CD4-positive, alpha-beta T cell treated with Interferon gamma for 1 hour (primary cell): ENCODE measurements around the gene DCDC2C.

ENCODE experiments used
- DNase-seq: peaks from one replicate; pipeline ENCODE4 v3.0.0-alpha.2; 2020

Gene DCDC2C

DNA sequence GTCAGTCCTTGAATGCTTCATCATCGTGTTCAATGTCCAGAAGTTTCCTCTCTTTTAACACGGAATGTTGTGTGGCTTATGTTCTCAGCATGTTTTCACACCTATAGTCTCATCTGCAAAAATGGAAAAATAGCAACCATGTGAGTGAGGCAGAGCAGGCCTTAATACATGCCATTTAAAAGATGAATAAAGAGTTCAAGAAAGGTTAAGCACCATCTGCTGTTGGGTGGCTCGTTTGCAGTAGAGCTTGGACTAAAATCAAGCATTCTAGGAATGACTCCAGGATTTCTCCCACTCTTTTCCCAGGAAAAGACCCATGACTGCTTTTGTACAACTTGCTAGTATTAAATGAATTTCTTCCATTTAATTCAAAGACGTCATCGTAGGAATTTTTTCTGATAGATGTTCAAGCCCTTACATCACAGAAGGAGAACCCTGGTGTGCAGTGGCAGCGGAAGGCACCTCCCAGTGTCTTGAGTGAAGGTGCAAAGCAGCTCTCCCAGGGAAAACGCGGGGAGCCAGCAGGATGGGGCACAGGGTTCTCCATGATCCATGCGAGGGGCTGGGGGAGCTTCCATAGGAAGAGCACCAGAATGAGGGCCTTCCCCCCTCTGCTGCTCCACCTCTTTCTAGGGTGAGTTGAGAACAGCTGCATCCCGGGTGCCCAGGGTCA lies 9.6 kb downstream of the DCDC2C start:
- no peak for DNase-seq

DNA sequence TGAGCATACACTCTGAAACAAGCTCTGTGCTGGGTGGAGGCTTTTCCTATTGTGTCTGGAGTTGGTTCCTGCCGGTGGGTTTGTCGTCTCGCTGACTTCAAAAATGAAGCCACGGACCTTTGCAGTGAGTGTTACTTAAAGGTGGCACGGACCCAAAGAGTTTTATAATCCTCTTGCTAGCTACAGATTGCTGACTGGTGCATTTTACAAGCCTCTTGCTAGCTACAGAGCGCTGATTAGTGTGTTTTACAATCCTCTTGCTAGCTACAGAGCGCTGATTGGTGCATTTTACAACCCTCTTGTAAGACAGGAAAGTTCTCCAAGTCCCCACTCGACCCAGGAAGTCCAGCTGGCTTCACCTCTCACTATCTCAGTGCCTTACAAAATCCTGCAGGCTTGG lies 15.3 kb downstream of the DCDC2C start:
- no peak for DNase-seq

DNA sequence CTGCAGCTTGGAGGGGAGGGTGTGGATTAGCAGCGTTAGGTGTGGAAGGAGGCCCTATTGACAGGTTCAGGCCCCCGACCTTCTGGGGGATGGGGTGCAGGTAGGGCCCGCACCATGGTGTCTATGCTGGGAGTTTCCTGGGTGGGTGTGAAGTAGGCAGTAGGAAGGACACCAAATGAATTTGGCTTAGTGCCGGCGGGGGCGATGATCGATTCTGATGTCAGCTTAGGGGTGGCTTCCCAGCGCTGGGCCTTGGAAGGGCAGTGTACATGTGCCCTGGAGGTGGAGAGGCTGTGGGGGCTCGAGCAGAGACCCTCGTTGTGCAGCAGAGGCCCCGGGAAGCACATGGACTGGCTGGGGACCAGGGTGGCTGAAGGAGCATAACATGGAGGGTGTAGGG lies 21.6 kb downstream of the DCDC2C start:
- DNase-seq: no peak

DNA sequence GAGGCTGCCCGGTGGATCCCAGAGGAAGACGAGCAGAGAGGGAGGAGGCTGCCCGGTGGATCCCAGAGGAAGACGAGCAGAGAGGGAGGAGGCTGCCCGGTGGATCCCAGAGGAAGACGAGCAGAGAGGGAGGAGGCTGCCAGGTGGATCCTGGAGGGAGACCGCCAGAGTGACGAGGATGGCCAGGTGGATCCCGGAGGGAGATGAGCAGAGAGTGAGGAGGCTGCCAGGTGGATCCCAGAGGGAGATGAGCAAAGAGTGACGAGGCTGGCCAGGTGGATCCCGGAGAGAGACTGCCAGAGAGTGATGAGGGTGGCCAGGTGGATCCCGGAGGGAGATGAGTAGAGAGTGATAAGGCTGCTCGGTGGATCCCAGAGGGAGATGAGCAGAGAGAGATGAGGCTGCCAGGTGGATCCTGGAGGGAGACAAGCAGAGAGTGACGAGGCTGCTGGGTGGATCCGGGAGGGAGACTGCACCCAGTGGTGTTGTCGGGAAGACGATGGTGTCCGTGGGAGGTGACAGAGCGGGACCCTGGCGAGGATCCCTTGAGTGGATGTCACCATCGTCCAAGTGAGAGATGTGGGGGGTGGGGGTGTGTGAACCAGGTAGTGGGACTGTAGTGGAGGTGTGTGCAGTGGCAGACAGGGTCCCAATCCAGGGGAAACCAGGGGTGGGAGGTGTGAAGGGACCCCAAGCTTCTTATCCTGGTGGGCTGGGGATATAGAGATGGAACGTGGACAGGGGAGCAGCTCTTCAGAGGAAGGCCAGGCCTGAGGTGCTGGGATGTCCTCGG lies 22.3 kb downstream of the DCDC2C start:
- DNase-seq: no peak

DNA sequence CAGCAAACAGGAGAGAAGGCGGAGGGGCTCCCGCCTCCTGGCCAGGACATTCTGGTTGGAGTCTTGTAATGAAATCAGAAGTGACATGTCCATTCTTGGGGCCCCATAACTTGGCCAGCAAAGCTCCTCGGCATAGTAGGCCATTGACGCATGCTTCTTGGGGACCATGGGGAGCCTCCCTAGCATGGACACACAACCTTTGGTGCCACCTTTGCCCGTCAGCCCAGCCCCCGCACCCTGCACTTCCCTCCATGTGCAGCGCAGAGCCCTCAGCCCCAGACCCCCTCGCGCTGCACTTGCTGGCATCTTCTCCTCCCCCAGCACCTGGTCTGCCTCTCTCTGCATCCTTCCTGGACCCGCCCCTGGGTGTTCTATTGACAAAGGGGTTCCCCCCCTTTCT lies 23.1 kb downstream of the DCDC2C start:
- DNase-seq: no peak

DNA sequence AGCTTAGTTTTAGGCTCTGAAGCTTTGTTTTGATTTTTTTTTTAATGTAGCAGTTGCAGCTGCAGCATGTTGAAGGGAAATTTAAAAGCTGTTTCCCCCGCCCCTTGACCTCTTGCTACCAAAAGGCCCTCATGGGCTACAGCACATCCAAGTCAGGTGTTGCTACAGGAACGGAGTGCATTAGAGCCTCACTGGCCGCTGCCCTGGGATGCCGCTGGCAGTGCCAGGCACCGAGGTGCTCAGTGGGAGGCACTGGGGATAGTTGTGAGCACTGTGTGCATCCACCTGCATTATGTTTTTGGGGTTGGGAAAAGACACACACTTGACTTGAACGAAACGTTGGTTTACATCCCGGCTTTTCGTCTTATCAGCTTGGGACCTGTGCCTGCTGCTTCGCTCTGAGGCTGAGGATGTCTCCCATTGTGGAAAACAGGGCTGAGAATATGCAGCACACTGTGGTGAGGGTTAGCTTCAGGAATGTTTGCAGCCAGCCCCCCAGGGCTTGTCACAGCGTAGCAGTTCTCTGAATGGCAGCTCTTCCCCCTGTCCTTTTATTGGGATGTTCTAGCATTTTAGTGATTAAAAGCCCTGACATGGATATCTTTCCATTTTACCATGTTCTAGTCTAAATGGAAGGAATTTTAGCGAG lies 24.1 kb downstream of the DCDC2C start:
- no peak for DNase-seq

DNA sequence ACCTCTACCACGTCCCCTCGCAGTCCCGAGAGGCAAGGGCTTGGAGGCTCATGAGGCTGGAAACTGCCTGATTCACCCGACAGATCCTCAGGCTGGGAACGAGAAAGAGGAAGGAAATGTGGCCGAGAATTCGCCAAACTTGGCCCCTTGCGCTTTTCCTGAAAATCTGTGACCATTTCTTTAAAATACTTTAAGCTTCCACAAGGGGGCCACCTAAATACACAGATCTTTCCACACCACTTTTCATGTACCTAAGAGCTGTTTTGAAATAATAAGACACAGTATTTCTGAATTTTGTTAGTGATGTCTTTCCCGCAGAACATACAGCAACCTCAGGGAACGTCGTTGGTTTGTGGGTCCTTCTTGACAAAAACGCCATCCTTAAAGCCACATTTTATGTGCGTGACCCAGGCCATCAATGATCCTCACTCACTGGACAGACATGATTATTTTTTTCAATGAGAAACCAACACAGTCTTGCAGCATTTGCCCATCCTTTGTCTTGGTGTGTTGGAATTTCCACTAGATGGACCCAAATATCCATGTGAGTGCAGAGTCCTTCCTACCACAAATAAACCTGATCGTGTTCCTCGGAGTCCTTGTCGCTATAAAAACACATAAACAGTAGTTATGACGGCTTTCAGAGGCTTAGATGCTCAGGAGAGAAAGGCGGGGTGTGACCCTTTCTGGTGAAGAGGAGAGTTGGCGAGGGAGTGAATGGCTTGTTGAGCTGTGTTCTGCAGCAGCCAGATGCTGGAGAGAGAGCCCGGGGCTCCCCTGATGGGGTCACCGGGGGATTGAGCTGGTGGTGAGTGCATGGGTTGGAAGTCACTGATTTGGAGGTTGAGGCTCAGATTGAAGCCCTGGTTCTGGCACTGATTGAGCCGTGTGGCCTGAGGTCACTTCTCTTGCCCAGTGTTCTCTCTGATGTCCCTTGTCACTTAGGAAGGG lies 25.0 kb downstream of the DCDC2C start:
- DNase-seq: no peak

DNA sequence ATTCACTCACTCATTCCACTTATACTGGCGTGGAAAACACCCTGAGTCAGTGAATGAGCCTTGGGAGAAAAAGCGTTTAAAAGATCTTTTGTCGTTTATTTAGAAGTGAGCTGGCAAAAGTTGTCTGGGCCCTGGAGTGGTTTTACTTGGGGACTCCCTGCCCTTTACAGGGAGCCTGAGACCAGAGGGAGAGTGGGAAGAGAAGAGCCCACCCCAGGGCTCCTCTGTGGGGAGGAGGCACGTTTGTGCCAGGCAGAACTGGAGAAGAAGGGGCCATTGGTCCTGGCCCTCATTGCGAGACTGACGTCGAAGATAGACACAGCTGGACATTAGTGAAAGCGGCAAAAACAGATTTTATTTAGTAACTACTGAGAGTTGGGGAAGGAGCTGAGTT lies 25.7 kb downstream of the DCDC2C start:
- DNase-seq: no peak

DNA sequence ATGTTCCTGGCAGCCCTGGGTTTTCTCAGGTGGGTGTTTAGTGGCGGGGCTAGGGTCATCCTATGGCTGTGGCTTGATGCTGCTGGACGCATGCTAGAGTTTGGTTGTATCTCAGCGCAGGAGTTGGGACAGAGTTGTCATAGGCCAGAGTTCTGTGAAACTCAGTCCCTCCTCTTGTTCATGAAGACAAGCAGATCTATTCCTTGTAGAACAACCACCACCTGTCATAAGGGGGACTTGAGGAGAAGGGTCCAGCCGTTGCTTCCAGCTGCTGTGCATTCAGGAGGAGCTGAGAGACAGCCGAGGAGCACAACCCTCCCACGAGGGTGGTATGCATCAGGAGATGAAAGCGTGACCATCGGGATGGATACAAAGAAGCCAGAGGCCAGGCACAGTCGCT lies 26.4 kb downstream of the DCDC2C start:
- no peak for DNase-seq

DNA sequence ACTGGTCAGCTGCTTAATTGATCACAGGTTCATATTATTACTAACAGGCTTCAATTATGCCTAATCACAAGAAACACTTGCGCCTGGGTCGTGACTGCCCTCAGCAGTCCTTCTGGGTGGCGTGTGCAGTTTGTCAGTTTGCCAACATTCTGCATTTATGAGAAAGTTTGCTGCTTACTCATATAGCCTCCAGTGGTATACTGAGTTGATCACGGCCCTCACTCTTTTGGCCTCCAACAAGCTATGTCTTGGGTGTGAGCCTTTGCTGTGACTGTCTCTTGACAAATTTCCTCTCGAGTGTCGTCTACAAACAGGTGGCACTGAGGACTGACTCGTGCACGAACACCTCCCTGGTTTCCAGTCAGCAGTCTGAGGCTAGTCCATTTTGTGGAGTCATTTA lies 27.3 kb downstream of the DCDC2C start:
- no peak for DNase-seq

DNA sequence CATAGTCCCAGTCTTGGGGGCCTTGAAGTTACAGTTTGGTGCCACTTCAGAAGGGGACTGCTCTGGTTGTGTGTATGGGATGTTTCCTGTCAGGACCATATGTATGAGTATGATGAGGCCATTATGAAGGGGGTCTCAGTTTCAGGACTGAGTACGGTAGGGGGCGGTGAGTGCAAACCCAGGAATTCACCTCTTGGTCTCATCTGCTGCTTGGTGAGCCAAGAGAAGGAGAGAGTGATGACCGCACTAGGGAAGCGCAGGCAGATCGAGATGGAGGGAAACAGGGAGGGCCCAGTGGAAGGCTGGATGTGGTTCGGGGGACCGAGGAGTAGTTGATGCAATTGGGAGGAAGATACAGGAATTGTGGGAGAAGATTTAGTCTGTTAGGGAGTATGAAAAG lies 28.5 kb downstream of the DCDC2C start:
- DNase-seq: no peak

DNA sequence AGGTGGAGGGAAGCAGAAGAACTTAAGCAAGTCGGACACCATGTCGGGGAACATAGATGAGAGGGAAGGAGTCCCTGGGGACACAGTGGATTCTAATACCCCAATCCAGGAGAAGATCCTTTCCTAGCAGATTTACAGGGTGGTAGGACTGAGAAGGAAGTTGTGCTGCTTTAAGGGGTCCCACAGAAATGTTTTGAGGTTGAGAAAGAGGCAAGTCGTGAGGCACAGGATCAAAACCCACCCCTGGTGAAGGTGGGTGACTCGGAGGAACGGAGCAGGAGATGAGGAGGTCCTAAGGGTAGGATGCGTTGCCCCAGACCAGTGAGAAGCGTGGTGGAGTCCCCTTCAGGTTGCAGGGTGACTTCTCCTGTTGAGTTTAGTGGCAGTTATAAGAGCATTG lies 32.7 kb downstream of the DCDC2C start:
- DNase-seq: no peak

DNA sequence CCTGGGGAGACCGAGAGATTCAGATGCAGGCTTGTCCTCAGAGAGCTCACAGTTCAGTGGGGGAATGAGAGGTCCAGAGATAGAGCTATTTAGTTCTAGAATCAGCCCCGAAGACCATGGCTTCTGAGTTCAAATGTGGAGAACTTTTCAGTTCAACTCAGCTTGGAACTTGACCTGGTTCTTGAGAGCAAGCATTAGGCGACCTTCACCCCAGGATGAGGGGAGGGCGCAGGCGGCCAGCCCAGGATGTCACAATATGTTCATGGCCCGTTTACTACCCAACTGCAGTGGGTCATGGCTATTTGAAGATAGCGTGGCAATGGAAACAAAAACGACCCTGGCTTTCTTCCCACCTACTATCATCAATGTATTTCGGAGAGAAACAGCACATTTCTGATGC lies 33.8 kb downstream of the DCDC2C start:
- DNase-seq: no peak

DNA sequence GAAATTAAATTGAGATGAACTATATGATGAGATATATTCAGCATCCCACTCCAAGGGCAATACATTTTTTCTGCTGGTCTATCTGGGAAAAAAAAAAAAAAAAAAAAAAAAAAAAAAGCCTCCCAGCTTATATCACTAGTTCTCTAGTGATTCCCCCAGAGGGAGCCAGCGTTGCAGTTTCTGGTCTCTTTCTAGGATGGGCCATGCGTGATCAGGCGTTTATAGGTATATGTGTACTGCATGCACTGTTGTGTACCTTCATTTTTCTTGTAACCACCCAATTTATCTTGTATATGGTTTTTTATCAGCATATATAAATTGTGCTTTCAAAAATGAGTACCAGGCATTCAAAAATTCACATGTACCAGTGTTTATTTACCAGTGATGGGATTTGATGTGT lies 35.1 kb downstream of the DCDC2C start:
- no peak for DNase-seq

DNA sequence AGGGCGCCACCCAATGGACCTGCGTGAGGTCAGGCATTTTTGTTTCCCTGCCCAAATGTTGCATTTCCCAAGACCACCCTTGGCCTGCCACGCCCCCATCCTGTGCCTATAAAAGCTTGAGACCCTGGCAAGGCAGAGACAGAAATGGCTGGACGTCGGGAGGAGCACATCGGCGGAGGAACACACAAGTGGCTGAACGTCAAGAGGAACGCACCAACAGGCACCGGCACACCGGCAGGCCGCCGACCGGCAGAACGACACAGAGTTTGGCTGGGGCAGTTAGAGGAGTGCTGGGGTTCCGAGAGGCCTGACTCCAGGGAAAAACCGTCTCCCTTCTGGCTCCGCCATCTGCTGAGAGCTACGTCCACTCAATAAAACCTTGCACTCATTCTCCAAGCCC lies 35.9 kb downstream of the DCDC2C start:
- DNase-seq: no peak

DNA sequence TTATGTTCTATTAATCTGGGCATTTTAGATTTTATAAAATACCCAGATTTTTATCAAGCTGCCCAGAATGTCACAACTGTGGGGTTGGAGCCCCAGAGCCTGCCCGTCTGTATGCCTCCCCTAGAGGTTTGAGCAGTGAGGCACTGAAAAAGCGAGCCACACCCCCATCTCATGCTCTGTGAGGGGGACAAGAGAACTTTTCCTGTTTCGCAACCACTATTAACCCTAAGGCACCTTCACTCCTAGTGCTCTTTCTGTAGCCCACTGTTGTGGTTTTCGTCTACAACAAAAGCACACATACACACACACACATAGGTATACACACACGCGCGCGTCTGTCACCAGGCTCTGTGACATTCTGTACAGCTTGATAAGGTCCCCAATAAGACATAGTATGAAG lies 38.0 kb downstream of the DCDC2C start:
- DNase-seq: no peak

DNA sequence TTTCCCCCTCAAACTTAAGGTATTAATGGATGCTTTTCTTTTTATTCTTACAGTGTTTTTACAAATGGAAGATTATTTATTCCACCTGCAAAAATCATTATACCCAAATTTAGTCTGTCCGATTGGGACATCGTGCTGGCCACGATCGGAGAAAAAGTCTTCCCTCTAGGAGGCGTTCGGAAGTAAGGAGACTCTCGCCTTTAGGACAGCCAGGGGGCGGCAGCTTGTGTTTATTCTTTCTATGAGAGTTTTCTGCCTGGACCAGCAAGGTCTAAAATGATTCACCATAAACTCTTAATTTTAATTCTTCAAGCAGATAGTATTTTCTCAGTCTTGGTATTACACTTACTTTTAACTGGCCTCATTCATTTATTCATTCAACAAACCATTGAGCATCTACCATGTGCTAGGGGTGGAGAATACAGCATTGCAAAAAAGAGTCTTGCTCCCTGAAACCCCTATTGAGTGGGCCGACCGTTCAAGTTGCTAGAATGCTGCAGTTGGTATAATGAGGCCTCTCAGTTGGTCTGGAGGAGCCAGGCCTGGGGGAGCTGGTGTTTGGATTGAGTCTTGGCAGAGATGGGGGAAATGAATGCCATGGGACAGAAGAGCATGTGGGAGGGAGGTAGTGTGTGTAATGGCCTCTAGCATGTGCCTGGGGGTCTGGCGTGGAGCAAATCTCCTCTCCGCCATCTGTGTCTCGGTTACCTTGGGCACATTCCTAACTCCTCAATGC lies 38.7 kb downstream of the DCDC2C start:
- DNase-seq: no peak

DNA sequence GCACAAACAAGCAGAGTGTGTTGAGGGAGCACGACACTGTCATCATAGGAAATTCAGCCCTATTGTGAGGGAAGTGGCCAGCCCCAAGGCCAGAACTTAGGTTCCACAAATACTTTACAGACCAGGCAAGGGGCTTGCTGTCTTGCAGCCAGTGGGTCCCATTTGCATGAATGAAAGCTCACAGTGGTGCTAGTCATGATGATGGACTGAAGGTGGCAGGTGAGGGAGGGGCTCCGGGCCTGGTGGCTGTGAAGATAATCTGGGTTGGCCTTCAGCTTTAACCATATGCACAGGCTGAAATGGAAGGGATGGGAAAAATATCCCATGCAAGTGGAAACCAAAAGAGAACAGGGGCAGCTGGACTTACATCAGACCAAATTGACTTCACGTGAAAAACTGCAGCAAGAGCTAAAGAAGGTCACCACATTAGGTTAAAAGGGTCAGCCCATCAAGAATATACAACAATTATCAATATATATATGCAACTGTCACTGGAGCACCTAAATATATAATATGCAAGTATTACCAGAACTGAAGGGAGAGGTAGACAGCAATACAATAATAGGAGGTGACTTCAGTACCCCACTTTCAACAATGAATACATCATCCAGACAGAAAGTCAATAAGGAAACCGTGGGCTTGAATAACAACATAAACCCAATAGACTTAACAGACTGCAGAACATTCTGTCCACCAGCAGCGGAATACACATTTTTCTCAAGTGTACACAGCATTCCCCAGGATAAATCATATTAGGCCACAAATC lies 39.6 kb downstream of the DCDC2C start:
- DNase-seq: no peak

DNA sequence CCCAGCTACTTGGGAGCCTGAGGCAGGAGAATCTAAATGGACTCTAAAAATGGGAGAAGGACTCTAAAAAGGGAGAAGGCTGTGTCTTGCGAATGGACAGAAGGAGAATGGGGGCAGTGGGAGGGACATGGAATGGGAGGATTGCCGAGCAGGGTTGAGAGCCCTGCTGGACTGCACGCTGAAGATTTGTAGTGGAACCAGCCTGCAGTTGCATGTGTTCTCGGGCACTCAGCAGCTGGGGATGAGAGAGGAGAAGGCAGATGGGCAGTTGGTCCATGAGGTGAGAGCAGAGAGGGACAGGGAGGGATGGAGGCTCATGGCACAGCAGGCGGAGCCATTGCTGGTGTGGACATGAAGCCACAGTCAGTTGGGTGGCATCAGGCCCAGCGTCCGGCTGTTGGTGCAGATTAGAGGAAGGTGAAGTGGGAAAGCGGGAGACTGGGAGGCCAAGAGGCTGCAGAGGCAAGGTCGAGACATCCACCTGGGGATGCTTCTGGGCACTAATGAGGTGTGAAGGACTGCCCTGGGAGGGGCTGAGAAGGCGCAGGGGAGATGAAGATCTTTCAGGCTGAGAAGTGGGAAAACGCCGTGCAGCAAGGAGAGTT lies 40.7 kb downstream of the DCDC2C start:
- DNase-seq: no peak

DNA sequence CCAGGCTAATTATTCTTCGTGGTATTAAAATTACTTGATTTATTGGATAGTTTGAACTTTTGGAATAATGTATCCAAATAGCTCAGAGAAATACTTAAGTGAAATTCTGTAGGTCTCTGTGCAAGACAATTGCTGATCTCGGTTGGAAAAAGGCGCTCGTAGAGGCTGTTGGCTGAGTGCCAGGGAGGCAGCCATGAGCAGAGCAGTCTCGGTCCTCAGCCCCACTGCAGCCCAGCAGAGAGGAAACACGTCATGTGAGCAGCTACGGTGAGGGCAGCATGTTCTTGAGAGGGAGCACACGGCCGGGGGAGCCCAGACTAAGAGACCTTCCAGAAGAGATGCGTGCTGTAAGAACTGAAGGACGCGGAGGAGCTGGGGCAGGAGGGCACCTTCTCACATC lies 42.5 kb downstream of the DCDC2C start:
- DNase-seq: no peak

DNA sequence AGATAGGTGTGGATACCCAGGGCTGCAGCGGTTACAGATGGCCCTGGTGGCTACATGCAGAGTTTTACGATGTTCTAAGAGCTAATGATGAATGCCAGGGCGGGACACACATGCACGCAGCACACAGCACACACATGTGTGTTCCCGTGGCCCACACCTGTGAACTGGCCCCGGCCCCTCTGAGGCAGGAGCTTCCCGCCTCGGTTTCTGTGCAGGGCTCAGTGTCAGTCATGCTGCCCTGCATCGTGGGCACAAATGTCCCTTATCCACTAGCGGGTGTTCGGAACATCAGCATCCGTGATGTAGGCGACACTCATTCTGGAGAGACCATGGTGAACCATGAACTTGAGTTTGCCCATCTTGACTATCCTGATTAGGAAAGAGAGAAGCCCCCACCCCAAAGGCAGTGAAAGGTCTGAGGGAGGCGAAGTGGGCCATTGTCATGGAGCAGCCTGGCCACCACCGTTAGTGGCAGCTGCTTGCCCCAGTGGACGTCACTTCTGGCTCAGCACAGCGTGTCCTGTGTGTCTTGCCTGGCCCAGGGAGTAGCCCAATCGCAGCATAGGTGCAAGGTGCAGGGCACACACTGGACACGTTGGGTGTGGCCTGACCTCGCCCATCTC lies 43.8 kb downstream of the DCDC2C start:
- DNase-seq: no peak
